Epithelial cell of esophagus (primary cell): Measurements from ENCODE around the gene RPS14.
"Not testable (repeated sequence)": the region's sequence is repeated elsewhere in the genome, so short reads cannot be mapped to it uniquely, and the experiment has no call there.

Source experiments
- DNase-seq: peaks from one replicate; pipeline ENCODE4 v3.0.0; 2010; ENCODE audit warnings: low read depth
- H3K4me3 ChIP-seq: 2 replicates; pipeline ENCODE4 v1.5.1; 2011; ENCODE audit warnings: mild to moderate bottlenecking, low read length, control low read depth
- TF ChIP-seq, protein P1 (sequence below): IDR thresholded peaks from 2 replicates; pipeline ENCODE4 v1.5.1; 2011; ENCODE audit warnings: low read depth, mild to moderate bottlenecking, low read length, control low read depth, inconsistent platforms; ENCODE audit not compliant: insufficient read depth; ENCODE audit errors: missing control alignments

RPS14 gene

DNA sequence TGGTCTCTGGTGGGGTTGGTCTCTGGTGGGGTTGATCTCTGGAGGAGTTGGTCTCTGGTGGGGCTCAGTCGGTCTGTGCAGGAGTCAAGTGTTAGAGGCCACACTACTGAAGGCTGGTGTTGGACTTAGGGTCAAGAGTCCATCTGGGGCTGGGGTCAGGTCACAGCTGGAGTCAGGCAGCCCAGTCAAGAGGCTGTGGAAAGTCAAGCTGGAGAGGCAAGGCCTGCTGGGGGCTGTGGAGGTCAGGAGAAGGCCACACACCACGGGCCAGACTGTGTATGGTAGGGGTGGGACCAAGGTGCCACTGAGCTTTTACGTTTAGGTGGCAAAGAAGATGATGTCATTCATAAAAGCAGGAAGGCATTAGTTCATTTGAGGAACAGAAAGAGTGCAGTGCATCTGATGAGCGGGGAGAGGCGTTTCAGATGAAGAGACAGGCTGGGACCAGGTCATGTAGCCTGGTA is 20.1 kb downstream of the RPS14 start:
- no peak for DNase-seq
- TF ChIP-seq, protein P1, sequence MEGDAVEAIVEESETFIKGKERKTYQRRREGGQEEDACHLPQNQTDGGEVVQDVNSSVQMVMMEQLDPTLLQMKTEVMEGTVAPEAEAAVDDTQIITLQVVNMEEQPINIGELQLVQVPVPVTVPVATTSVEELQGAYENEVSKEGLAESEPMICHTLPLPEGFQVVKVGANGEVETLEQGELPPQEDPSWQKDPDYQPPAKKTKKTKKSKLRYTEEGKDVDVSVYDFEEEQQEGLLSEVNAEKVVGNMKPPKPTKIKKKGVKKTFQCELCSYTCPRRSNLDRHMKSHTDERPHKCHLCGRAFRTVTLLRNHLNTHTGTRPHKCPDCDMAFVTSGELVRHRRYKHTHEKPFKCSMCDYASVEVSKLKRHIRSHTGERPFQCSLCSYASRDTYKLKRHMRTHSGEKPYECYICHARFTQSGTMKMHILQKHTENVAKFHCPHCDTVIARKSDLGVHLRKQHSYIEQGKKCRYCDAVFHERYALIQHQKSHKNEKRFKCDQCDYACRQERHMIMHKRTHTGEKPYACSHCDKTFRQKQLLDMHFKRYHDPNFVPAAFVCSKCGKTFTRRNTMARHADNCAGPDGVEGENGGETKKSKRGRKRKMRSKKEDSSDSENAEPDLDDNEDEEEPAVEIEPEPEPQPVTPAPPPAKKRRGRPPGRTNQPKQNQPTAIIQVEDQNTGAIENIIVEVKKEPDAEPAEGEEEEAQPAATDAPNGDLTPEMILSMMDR: no peak
- no peak overlapping the region for H3K4me3 ChIP-seq

DNA sequence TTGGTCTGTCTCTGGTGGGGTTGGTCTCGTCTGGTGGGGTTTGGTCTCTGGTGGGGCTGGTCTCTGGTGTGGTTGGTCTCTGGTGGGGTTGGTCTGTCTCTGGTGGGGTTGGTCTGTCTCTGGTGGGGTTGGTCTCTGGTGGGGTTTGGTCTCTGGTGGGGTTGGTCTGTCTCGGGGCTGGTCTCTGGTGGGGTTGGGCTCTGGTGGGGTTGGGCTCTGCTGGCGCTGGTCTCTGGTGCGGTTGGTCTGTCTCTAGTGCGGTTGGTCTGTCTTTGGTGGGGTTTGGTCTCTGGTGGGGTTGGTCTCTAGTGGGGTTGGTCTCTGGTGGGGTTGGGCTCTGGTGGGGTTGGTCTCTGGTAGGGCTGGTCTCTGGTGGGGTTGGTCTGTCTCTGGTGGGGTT is 20.6 kb downstream of the RPS14 start:
- no peak overlapping the region for H3K4me3 ChIP-seq
- TF ChIP-seq, protein P1: no peak
- DNase-seq: no peak

DNA sequence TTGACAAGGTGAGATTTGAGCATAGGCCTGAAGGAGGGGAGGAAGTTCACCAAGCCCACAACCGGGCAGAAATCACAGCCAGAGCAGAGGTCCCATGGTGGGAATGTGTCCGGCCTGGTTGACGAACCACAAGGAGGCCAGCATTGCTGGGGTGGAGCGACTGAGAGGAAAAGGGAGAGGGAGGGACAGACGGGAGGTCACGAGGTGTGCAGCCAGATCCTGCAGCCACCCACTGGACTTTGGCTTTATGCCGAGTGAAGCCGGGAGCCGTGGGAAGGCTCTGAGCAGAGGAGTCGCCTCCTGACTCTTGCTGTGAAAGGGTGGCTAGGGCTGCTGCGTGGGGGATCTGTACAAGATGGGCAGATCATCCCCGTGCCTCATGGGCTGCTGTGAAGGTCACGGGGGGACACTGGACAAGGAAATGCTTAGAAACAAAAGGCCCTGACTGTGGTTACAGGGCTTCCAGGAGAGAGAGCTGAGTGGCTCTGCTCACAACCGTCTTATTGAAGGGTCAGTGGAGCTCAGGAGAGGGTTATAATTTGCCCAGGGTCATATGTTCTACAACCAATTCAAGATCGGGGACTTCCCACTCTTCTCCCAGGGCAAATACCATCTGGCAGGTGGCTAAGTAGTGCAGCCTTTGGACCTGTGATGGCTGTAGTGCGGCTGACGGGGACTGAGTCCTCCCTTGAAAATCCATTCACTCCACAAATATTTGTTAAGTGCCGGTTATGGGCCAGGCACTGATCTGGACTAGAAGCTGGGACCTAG is 21.2 kb downstream of the RPS14 start:
- TF ChIP-seq, protein P1: no peak
- no peak overlapping the region for H3K4me3 ChIP-seq
- no peak for DNase-seq

DNA sequence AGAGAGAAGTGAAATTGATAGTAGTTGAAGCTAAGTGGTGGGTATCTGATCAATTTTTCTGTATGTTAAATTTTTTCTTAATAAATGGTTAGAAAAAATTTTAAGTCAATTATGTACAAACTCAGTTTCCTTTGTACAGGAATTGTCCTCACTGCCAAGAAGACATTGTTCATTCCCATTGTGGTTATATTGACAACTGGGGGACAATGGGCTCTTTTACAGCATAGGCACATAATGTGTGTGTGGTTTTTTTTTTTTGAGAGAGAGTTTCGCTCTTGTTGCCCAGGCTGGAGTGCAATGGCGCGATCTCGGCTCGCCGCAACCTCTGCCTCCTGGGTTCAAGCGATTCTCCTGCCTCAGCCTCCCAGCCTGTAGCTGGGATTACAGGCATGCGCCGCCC is 23.4 kb downstream of the RPS14 start:
- not testable (repeated sequence) for H3K4me3 ChIP-seq, DNase-seq

DNA sequence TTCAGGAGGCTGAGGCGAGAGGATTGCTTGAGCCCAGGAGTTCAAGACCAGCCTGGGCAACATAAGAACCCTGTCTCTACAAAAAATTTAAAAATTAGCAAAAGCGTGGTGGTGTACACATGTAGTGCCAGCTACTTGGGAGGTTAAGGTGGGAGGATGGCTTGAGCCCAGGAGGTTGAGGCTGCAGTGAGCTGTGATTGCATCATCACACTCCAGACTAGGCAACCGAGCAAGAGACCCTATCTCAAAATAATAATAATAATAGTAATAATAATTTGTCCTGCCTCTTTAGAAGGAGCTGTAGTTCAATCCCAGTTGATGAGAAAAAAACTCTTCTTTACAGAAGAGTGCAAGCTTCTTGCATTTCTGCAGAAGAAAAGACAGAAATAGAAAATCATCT is 26.8 kb downstream of the RPS14 start:
- H3K4me3 ChIP-seq: no peak overlapping the region
- TF ChIP-seq, protein P1: no peak
- DNase-seq: no peak

DNA sequence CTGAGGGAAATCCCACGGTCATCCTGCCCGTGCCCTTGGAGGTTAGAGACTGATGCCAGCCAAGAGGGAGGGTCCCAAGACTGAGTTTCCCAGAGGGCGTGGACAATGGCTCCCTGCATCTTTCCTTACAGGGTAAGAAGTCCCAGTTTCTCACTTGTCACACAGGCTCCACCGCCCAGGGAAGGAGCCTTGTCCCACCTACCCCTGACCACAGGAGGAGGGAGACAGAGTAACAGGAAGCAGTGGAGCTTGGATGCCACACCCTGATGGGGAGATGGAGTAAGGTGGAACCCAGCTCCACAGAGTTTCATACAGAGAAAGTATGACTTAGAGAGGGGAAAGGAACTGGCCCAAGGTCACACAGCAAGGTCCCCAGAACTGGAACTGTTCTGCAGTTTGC is 27.5 kb downstream of the RPS14 start:
- TF ChIP-seq, protein P1: no peak
- no peak for DNase-seq
- no peak overlapping the region for H3K4me3 ChIP-seq

DNA sequence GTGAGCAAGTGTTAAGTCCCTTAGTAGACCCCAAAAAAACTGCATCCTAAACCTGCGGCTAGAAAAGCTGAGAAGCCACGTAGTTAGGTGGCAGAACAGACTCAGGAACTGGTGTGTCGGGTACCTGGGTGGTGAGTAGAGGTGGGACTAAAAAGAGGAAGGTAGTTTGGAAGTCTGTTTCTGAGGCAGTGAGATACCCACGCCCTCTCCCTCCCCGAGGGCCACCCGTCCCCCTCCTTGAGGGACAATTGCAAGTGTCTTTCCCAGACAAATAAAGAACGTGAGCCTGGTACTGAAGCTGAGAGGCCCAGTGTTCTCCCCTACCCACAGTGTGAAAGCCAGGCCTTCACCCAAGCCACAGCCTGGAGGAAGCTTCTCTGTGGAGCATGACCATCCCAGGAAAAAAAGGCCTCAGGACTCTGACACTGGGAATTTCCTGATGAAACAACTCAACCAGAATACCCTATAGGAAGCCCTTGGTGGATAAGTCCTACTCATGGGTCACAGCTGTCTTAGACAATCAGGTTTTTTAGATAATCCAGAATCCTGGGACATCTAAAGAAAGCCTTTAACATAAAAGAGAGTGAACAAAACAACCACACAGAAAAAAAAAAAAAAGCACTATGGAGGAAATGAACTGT is 29.8 kb downstream of the RPS14 start:
- DNase-seq: no peak
- TF ChIP-seq, protein P1: no peak
- H3K4me3 ChIP-seq: no peak overlapping the region

DNA sequence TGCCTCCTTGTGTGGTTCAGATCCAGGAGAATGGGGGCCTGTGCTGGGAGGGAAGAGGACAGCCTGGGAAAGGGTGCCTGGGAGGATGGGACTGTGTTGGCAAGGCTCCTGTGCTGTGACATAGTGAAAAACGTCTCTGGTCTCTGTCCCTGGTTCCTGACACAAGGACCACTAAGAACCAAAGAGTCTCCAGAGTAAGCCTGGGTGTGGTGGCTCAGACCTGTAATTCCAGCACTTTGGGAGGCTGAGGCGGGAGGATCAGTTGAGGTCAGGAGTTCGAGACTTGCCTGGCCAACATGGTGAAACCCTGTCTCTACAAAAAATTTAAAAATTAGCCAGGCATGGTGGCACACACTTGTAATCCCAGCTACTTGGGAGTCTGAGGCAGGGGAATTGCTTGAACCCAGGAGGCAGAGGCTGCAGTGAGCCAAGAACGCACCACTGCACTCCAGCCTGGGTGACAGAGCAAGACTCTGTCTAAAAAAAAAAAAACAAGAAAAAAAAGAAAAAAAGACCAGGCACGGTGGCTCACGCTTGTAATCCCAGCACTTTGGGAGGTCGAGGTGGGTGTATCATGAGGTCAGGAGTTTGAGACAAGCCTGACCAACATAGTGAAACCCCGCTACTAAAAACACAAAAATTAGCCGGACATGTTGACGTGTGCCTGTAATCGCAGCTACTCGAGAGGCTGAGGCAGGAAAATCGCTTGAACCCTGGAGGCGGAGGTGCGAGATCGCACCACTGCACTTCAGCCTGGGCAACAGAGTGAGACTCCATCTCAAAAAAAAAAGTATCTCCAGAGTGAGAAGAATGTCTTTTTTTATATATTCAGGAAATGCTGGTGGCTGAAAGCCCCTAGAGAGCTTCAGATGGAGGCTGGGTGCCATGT is 35.4 kb downstream of the RPS14 start:
- not testable (repeated sequence) for DNase-seq, H3K4me3 ChIP-seq
